Heart left ventricle (tissue), 16 donors: ENCODE results near the gene C11orf97. TPM values are rescaled to one million over a fixed set of nuclear protein-coding genes. Genes with fewer than 3 reads are reported as not detected.
A peak's percentile ranks its signal among the peaks of the same experiment; 100 is the strongest.
"Not testable (repeated sequence)": the region's sequence is repeated elsewhere in the genome, so short reads cannot be mapped to it uniquely, and the experiment has no call there.

ENCODE experiments used
- ATAC-seq, 4 donors: fragments of 200-7000 bp; cut with Tn5 transposase; one replicate each; pipeline ENCODE4 v1.9.1; 2020 to 2022; ENCODE audit warnings: moderate library complexity in 4 of 4, mild to moderate bottlenecking in 3 of 4, moderate number of reproducible peaks in 1 of 4
- DNase-seq, 5 donors: peaks; one replicate each; pipeline ENCODE4 v3.0.0-alpha.2; 2020
- H3K27ac ChIP-seq, 12 donors: fragments of 200-600 bp; sonication (generic) in 4 of 12; one replicate each; pipeline versions ENCODE4 v1.5.0 to v1.8.0; 2016 to 2022; ENCODE audit warnings: mild to moderate bottlenecking in 2 of 12
- H3K27me3 ChIP-seq, 9 donors: fragments of 200-600 bp; sonication (generic) in 2 of 9; one replicate each; pipeline versions ENCODE4 v1.5.1 to v1.8.0; 2016 to 2022; ENCODE audit warnings: mild to moderate bottlenecking in 3 of 9
- H3K36me3 ChIP-seq, 9 donors: fragments of 200-600 bp; sonication (generic) in 2 of 9; one replicate each; pipeline versions ENCODE4 v1.5.0 to v1.8.0; 2018 to 2022; ENCODE audit warnings: mild to moderate bottlenecking in 2 of 9
- H3K4me1 ChIP-seq, 12 donors: fragments of 200-600 bp; sonication (generic) in 4 of 12; one replicate each; pipeline versions ENCODE4 v1.5.0 to v1.8.0; 2016 to 2022; ENCODE audit warnings: mild to moderate bottlenecking in 3 of 12
- H3K4me3 ChIP-seq, 12 donors: fragments of 200-600 bp; sonication (generic) in 4 of 12; one replicate each; pipeline versions ENCODE4 v1.5.0 to v1.8.0; 2017 to 2022; ENCODE audit warnings: mild to moderate bottlenecking in 9 of 12, moderate library complexity in 4 of 12
- H3K9me3 ChIP-seq, 12 donors: fragments of 200-600 bp; sonication (generic) in 4 of 12; one replicate each; pipeline versions ENCODE4 v1.5.0 to v1.8.0; 2016 to 2022; ENCODE audit warnings: mild to moderate bottlenecking in 1 of 12
- CTCF ChIP-seq, 12 donors: fragments of 200-600 bp; sonication (generic) in 4 of 12; IDR thresholded peaks; one replicate each; pipeline versions ENCODE4 v1.5.0 to v1.8.0; 2018 to 2022; ENCODE audit warnings: antibody characterized with exemption in 12 of 12, mild to moderate bottlenecking in 5 of 12
- POLR2A ChIP-seq, 2 donors: fragments of 450-650 bp; IDR thresholded peaks; one replicate each; pipeline ENCODE4 v1.6.1; 2017; ENCODE audit warnings: antibody characterized with exemption in 2 of 2, mild to moderate bottlenecking in 2 of 2, moderate library complexity in 2 of 2
- WGBS, 4 donors: extraction: QIAGEN DNeasy Blood & Tissue Kit in 2 of 4; methylation state at CpG; one replicate each; pipeline versions ENCODE4 v1.1.5 to v1.1.7; 2013 to 2018; 5-methylcytosine and 5-hydroxymethylcytosine counted together
- intact Hi-C, 10 donors: fragments of 100-400 bp; cut with DNase I; formaldehyde crosslinking; loops; one replicate each; pipeline versions ENCODE4 v1.11.1 to v1.14.2; 2022
- polyA plus RNA-seq, 2 donors: library from polyadenylated mRNA; stranded (reverse); fragments of 200-250 nt; gene quantifications; one replicate each; pipeline ENCODE4 v1.2.3, GENCODE V29; 2013
- total RNA-seq, 9 donors: library from RNA; depleted of rRNA in 2 of 9; stranded (reverse); fragments of >200 nt in 2 of 9; fragmentation: NEBNext Ultra II Directional in 3 of 9; extraction: Animal tissue kit (Norgen Biotek cat#: 25700) in 3 of 9; gene quantifications; one replicate each; pipeline versions ENCODE4 v1.1.0 to v1.2.4, GENCODE V29; 2016 to 2023
- donor health status: ischemic (EF 13 %, LVEDD 7.1; RV severe dilation, severe dysfunction).
- donor health status: healthy with polysubstance abuse.
- donor health status: DM: no; HTN: yes; CAD: no.
- donor health status: DM: no; HTN: no; CAD: no.
- donor health status: ischemic (EF 25% LVEDD 6.9; RV normal size, moderate dysfunction).
- donor health status: ischemic (EF 25% LVEDD 5.7; RV mildly dilated, moderate dysfunction).
- donor health status: healthy.
- donor health status: DM: yes; HTN: yes; CAD: no.
- donor health status: ischemic (EF 35%, LVEDD 5.7; RV mildly dilated, moderate dysfunction).
- donor health status: nonischemic (EF 11% LVEDD 7.7; RV severe dilation, severe dysfunction).
- donor health status: DM: yes; HTN: yes; CAD: no.
- donor health status: PGD.
- donor health status: ischemic (EF 29% LVEDD 5.4; RV normal size, mild dysfunction).
- donor health status: nonischemic (EF 23%, LVEDD 6.1; RV moderate dilation, normal function).

The C11orf97 gene
- total and polyA plus RNA-seq, 11 donors = not detected

GRCh38 chr11:94568717-94569116, 56.5 kb downstream of the C11orf97 start:
- no peaks in the 10 kb centered on the region for H3K9me3 ChIP-seq
- H3K36me3 ChIP-seq = no peaks in the 10 kb centered on the region
- no peak overlapping the region for H3K4me3 ChIP-seq
- H3K27me3 ChIP-seq = no peaks in the 10 kb centered on the region
- ATAC-seq (no peak), DNase-seq (no peak)
- H3K4me1 ChIP-seq = peaks cover 0 to 6% (median under 1%) of the 10 kb centered on the region in 12 donors
- intact Hi-C loops = no loop called here
- WGBS, 4 donors = 77 to 82% (median 81%) methylated on average over 4 of the region's 4 CpGs
- H3K27ac ChIP-seq = no peak overlapping the region
- TF ChIP-seq POLR2A (IDR thresholded peaks at IDR 0.05) (no peak), CTCF (IDR thresholded peaks at IDR 0.05) (no peak)

- ATAC-seq, H3K36me3 ChIP-seq, H3K9me3 ChIP-seq, H3K27me3 ChIP-seq, H3K27ac ChIP-seq, H3K4me3 ChIP-seq, DNase-seq, intact Hi-C loops: not testable (repeated sequence)
- WGBS, 4 donors = 55 to 85% (median 80%) methylated on average over 2 of the region's 2 CpGs
- H3K4me1 ChIP-seq = peaks cover 0 to 11% (median 0%) of the 10 kb centered on the region in 12 donors
Observed at GRCh38 chr11:94572975-94573374, 60.7 kb downstream of the C11orf97 start.

GRCh38 chr11:94574193-94574961, 62.1 kb downstream of the C11orf97 start:
- peaks cover 0 to 6% (median 0%) of the 10 kb centered on the region in 9 donors for H3K36me3 ChIP-seq
- H3K4me3 ChIP-seq = peak overlapping the region in 3 of 12 donors; percentile 26 to 44 (median 36)
- peak overlapping the region in 1 of 12 donors; percentile 61 for H3K27ac ChIP-seq
- intact Hi-C loops = no loop called here
- peaks cover 0 to 15% (median 0%) of the 10 kb centered on the region in 12 donors for H3K4me1 ChIP-seq
- peak in 2 of 4 donors; percentile 28 to 38 for ATAC-seq
- no peaks in the 10 kb centered on the region for H3K9me3 ChIP-seq
- 77 to 85% (median 80%) methylated on average over 13 of the region's 13 CpGs for WGBS, 4 donors
- no peaks in the 10 kb centered on the region for H3K27me3 ChIP-seq
- TF ChIP-seq POLR2A (IDR thresholded peaks at IDR 0.05) (no peak), CTCF (IDR thresholded peaks at IDR 0.05) (no peak)
- no peak for DNase-seq

- intact Hi-C loops = no loop called here
- 85 to 92% (median 87%) methylated on average over 5 of the region's 5 CpGs for WGBS, 4 donors
- DNase-seq = no peak
- H3K27ac ChIP-seq = no peak overlapping the region
- H3K4me3 ChIP-seq = no peak overlapping the region
- peaks cover 0 to 15% (median 0%) of the 10 kb centered on the region in 12 donors for H3K4me1 ChIP-seq
- no peak for TF ChIP-seq CTCF (IDR thresholded peaks at IDR 0.05)
- TF ChIP-seq POLR2A (IDR thresholded peaks at IDR 0.05) = no peak
- H3K27me3 ChIP-seq = no peaks in the 10 kb centered on the region
- no peak for ATAC-seq
- H3K9me3 ChIP-seq = no peaks in the 10 kb centered on the region
- H3K36me3 ChIP-seq = peaks cover 0 to 6% (median 0%) of the 10 kb centered on the region in 9 donors
Observed at GRCh38 chr11:94576306-94576705, 64.0 kb downstream of the C11orf97 start.
